K562 treated with DMSO at 1 percent for 12 hours (cell line): Measurements from ENCODE around the gene DBF4. TPM values are rescaled to one million over a fixed set of nuclear protein-coding genes. Genes with fewer than 3 reads are reported as not detected.

Experiments used
- total RNA-seq: library from RNA; unstranded; fragments of 300-600 nt; gene quantifications from 2 replicates; pipeline ENCODE4 v1.2.3, GENCODE V29; 2022; ENCODE audit not compliant: insufficient read depth

DBF4 gene
- 11.9 and 40.8 TPM in 2 replicates for total RNA-seq

GRCh38 chr7:87876040-87876868, at the start of gene DBF4, which contains the start of gene SLC25A40:
Gene DBF4, plus strand, starts transcription at chr7:87876493. Its CDS starts 240 bp downstream, at chr7:87876733.
Gene SLC25A40, minus strand, starts transcription at chr7:87876360. Its CDS starts 17,633 bp downstream, at chr7:87858727.

GRCh38 chr7:87933953-87934698, 57.8 kb downstream of the DBF4 start, which contains the start of gene ADAM22:
Gene ADAM22, plus strand, starts transcription at chr7:87934251. Its CDS starts 215 bp downstream, at chr7:87934466.

Other genes with a start within 250 kb of the DBF4 start
- not detected in 2 replicates for gene RUNDC3B, start 248.1 kb upstream of the DBF4 start, total RNA-seq
- gene SLC25A40, start 133 bp upstream of the DBF4 start, total RNA-seq, result 6.6 and 24.8 TPM in 2 replicates
- gene ADAM22, start 57.8 kb downstream of the DBF4 start, total RNA-seq, result 0.20 TPM in 1 of 2 replicates, not detected in the other